OCI-LY1 (cell line): Measurements from ENCODE around the gene ENTPD7.

Source experiments
- H2AFZ ChIP-seq: fragments of 200-600 bp; sonication (generic), shearing (Covaris generic); 2 replicates; pipeline ENCODE4 v1.6.0; 2014; ENCODE audit warnings: antibody characterized with exemption, mild to moderate bottlenecking, low read length
- H3F3A ChIP-seq: fragments of 200-600 bp; sonication (generic), shearing (Covaris generic); 2 replicates; pipeline ENCODE4 v1.6.0; 2014; ENCODE audit warnings: mild to moderate bottlenecking, antibody characterized with exemption, low read length, moderate library complexity; ENCODE audit not compliant: insufficient read depth
- H3K27ac ChIP-seq: fragments of 200-600 bp; sonication (generic); 2 replicates; pipeline ENCODE4 v1.5.1; 2014; ENCODE audit warnings: low read length, mixed run types, mild to moderate bottlenecking, low read depth; ENCODE audit not compliant: poor library complexity, severe bottlenecking
- H3K27me3 ChIP-seq: fragments of 200-600 bp; sonication (generic); 2 replicates; pipeline ENCODE4 v1.6.0; 2014; ENCODE audit warnings: antibody characterized with exemption, mild to moderate bottlenecking, low read length, moderate library complexity; ENCODE audit not compliant: insufficient read depth
- H3K36me3 ChIP-seq: fragments of 200-600 bp; sonication (generic); 2 replicates; pipeline ENCODE4 v1.6.1; 2014; ENCODE audit warnings: mild to moderate bottlenecking, antibody characterized with exemption, low read length, moderate library complexity, mixed read lengths; ENCODE audit not compliant: insufficient read depth
- H3K4me1 ChIP-seq: fragments of 200-600 bp; sonication (generic); 2 replicates; pipeline ENCODE4 v1.5.1; 2014; ENCODE audit warnings: mild to moderate bottlenecking, low read length, moderate library complexity; ENCODE audit not compliant: insufficient read depth, severe bottlenecking
- H3K4me2 ChIP-seq: fragments of 200-600 bp; sonication (generic), shearing (Covaris generic); 2 replicates; pipeline ENCODE4 v1.6.1; 2014; ENCODE audit warnings: low read length
- H3K4me3 ChIP-seq: fragments of 200-600 bp; sonication (generic); 2 replicates; pipeline ENCODE4 v1.5.1; 2014; ENCODE audit warnings: low read length, low read depth, mild to moderate bottlenecking, mixed read lengths; ENCODE audit not compliant: poor library complexity, severe bottlenecking
- H3K79me2 ChIP-seq: fragments of 200-600 bp; shearing (Covaris generic); 2 replicates; pipeline ENCODE4 v1.6.1; 2016; ENCODE audit warnings: mixed run types, low read length, mixed read lengths; ENCODE audit not compliant: insufficient read depth
- H3K9ac ChIP-seq: fragments of 200-600 bp; sonication (generic), shearing (Covaris generic); 2 replicates; pipeline ENCODE4 v1.6.1; 2014; ENCODE audit warnings: mild to moderate bottlenecking, low read length, mixed read lengths
- H3K9me2 ChIP-seq: fragments of 200-600 bp; sonication (generic), shearing (Covaris generic); 2 replicates; pipeline ENCODE4 v1.6.1; 2014; ENCODE audit warnings: low read depth, mild to moderate bottlenecking, low read length, mixed read lengths
- H3K9me3 ChIP-seq: fragments of 200-600 bp; shearing (Covaris generic); 2 replicates; pipeline ENCODE4 v1.6.1; 2014; ENCODE audit warnings: low read length, mixed read lengths
- H4K20me1 ChIP-seq: fragments of 200-600 bp; sonication (generic), shearing (Covaris generic); 2 replicates; pipeline ENCODE4 v1.6.0; 2016; ENCODE audit warnings: mild to moderate bottlenecking, low read length; ENCODE audit not compliant: insufficient read depth
- EZH2 ChIP-seq: fragments of 200-600 bp; sonication (generic), shearing (Covaris generic); IDR thresholded peaks from 2 replicates; pipeline ENCODE4 v1.8.0; 2017; ENCODE audit warnings: borderline replicate concordance, mixed run types, mild to moderate bottlenecking, antibody characterized with exemption, low read length, moderate library complexity, mixed read lengths
- TF ChIP-seq, protein P1 (sequence below): fragments of 200-600 bp; sonication (generic), shearing (Covaris generic); IDR thresholded peaks from 2 replicates; pipeline ENCODE4 v1.5.1; 2017; ENCODE audit warnings: mild to moderate bottlenecking, antibody characterized with exemption, low read length, moderate library complexity, mixed read lengths

The ENTPD7 gene, protein sequence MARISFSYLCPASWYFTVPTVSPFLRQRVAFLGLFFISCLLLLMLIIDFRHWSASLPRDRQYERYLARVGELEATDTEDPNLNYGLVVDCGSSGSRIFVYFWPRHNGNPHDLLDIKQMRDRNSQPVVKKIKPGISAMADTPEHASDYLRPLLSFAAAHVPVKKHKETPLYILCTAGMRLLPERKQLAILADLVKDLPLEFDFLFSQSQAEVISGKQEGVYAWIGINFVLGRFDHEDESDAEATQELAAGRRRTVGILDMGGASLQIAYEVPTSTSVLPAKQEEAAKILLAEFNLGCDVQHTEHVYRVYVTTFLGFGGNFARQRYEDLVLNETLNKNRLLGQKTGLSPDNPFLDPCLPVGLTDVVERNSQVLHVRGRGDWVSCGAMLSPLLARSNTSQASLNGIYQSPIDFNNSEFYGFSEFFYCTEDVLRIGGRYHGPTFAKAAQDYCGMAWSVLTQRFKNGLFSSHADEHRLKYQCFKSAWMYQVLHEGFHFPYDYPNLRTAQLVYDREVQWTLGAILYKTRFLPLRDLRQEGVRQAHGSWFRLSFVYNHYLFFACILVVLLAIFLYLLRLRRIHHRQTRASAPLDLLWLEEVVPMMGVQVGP

GRCh38 chr10:99659031-99659867, at the start of gene ENTPD7:
Gene ENTPD7, plus strand, starts transcription at chr10:99659509. Its CDS starts 448 bp downstream, at chr10:99659957.
- no peaks in the 10 kb centered on the region for H3K9me3 ChIP-seq
- peak within 1 kb of the TSS; percentile 76 for H3K4me2 ChIP-seq
- TF ChIP-seq EZH2: no peak
- TF ChIP-seq, protein P1, sequence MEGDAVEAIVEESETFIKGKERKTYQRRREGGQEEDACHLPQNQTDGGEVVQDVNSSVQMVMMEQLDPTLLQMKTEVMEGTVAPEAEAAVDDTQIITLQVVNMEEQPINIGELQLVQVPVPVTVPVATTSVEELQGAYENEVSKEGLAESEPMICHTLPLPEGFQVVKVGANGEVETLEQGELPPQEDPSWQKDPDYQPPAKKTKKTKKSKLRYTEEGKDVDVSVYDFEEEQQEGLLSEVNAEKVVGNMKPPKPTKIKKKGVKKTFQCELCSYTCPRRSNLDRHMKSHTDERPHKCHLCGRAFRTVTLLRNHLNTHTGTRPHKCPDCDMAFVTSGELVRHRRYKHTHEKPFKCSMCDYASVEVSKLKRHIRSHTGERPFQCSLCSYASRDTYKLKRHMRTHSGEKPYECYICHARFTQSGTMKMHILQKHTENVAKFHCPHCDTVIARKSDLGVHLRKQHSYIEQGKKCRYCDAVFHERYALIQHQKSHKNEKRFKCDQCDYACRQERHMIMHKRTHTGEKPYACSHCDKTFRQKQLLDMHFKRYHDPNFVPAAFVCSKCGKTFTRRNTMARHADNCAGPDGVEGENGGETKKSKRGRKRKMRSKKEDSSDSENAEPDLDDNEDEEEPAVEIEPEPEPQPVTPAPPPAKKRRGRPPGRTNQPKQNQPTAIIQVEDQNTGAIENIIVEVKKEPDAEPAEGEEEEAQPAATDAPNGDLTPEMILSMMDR: no peak
- H3K27ac ChIP-seq: no peak within 1 kb of the TSS
- 0 out of 2 replicates have a peak within 1 kb of the TSS, but pooled peaks have one; percentile 46 for H2AFZ ChIP-seq
- no peaks in the 10 kb centered on the region for H3K79me2 ChIP-seq
- H3K27me3 ChIP-seq: no peaks in the 10 kb centered on the region
- H3K4me3 ChIP-seq: peak within 1 kb of the TSS; percentile 82
- H3F3A ChIP-seq: no peaks in the 10 kb centered on the region
- no peaks in the 10 kb centered on the region for H3K9me2 ChIP-seq
- peak within 1 kb of the TSS; percentile 71 for H3K9ac ChIP-seq
- peaks cover 13% of the 10 kb centered on the region for H3K4me1 ChIP-seq
- H4K20me1 ChIP-seq: no peaks in the 10 kb centered on the region
- H3K36me3 ChIP-seq: no peaks in the 10 kb centered on the region

- H3K4me2 ChIP-seq: no peak overlapping the region
- H2AFZ ChIP-seq: no peak overlapping the region
These were observed 49.1 kb upstream of the ENTPD7 start for GRCh38 chr10:99610221-99610620.

DNA sequence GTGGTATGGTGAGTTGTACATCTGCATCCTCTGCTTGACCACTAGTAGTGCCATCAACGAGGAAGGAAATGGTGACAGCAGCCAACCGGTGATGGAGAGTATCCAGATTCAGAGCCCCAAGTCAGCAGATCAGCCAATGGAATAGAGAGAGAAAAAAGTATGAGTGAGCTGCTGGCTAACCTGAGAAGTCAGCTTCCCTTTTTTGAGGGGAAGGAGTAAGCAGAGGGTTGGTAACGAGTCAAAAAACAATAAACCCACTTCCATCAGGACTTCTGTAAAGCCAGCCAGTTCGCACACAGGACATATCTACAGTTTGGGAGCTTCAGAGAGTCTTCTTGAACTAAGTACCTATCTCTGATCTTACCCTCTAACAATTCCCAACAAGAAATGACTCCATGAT, 48.0 kb upstream of the ENTPD7 start:
- Histone ChIP-seq H3F3A (no peaks in the 10 kb centered on the region), H3K36me3 (peaks cover 14% of the 10 kb centered on the region), H3K9me3 (no peaks in the 10 kb centered on the region), H2AFZ (no peak overlapping the region), H3K9ac (no peak overlapping the region), H3K4me1 (no peaks in the 10 kb centered on the region), H4K20me1 (no peaks in the 10 kb centered on the region), H3K27me3 (no peaks in the 10 kb centered on the region), H3K9me2 (no peaks in the 10 kb centered on the region), H3K4me2 (no peak overlapping the region), H3K27ac (no peak overlapping the region), H3K4me3 (no peak overlapping the region), H3K79me2 (no peaks in the 10 kb centered on the region)
- TF ChIP-seq EZH2: no peak
- TF ChIP-seq, protein P1: no peak

More at GRCh38 chr10:99610221-99610620, 49.1 kb upstream of the ENTPD7 start:
- TF ChIP-seq, protein P1: no peak
- TF ChIP-seq EZH2: no peak
- Histone ChIP-seq H3K4me1 (no peaks in the 10 kb centered on the region), H3K4me3 (no peak overlapping the region), H3K9ac (no peak overlapping the region), H3K27me3 (no peaks in the 10 kb centered on the region), H3F3A (no peaks in the 10 kb centered on the region), H3K9me3 (no peaks in the 10 kb centered on the region), H4K20me1 (no peaks in the 10 kb centered on the region), H3K27ac (no peak overlapping the region), H3K9me2 (no peaks in the 10 kb centered on the region), H3K36me3 (peaks cover 14% of the 10 kb centered on the region), H3K79me2 (no peaks in the 10 kb centered on the region)
